ENCODE results near the gene RPTOR.
A peak's percentile ranks its signal among the peaks of the same experiment; 100 is the strongest.

Gene RPTOR

DNA sequence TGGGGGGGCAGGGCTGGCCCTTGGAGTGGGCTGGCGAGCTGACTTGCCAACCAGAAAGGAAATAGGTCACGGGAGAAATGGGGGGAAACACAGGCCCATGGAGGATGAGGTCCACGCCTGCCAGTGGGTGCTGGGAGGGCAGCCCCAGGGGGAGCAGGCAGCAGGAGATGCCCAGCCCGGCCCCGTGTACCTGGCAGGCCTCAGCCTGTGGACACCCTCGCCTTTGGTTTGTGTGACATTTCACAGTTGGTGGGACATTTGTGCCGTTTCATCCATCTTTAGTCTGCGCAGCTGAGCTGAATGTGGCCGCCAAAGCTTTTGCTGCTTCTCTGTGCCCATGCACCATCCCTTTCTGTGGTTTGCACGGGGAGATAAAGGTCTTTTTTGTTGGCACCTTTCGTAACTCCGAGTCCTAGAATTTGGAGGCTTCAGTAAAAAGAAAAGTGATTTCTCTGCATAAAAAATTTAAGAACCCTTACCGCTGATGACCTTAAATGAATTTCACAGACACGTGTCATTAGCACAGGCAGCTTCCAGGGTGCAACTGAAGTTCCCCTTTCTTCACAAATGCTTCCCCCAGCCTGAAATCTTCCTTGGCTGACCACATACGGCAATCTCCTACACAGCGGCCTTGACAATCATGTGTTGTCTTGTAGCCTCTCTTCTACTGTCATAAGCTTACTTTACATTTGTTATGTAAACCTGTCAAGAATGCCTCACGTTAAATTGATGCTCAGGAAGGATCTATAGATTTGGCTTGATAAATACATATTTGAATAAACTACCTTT is 193.6 kb downstream of the RPTOR start:
- Histone ChIP-seq H3K79me2 (ENCODE audit: low read length) (0 out of 2 replicates have a peak, but pooled peaks cover 4% of the 10 kb centered on the region), H3K4me1 (ENCODE audit: low read length) (peaks cover 24% of the 10 kb centered on the region), H3K9me3 (ENCODE audit: insufficient read depth, low read length) (no peaks in the 10 kb centered on the region), H3K27ac (ENCODE audit: low read length) (peak overlapping the region; percentile 53), H3K4me3 (ENCODE audit: low read length) (0 out of 2 replicates have a peak overlapping the region, but pooled peaks have one; percentile 48), H3K27me3 (ENCODE audit: low read depth, low read length) (no peaks in the 10 kb centered on the region), H3K9ac (ENCODE audit: low read length) (no peak overlapping the region), H3K36me3 (replicated peaks; ENCODE audit: low read depth, low read length) (peaks cover 4% of the 10 kb centered on the region), H2AFZ (ENCODE audit: low read depth, low read length) (no peak overlapping the region), H3K4me2 (ENCODE audit: low read length) (peak overlapping the region; percentile 87), H4K20me1 (ENCODE audit: insufficient read depth, low read length) (0 out of 2 replicates have a peak, but pooled peaks cover 5% of the 10 kb centered on the region)
- TF ChIP-seq, protein P1, sequence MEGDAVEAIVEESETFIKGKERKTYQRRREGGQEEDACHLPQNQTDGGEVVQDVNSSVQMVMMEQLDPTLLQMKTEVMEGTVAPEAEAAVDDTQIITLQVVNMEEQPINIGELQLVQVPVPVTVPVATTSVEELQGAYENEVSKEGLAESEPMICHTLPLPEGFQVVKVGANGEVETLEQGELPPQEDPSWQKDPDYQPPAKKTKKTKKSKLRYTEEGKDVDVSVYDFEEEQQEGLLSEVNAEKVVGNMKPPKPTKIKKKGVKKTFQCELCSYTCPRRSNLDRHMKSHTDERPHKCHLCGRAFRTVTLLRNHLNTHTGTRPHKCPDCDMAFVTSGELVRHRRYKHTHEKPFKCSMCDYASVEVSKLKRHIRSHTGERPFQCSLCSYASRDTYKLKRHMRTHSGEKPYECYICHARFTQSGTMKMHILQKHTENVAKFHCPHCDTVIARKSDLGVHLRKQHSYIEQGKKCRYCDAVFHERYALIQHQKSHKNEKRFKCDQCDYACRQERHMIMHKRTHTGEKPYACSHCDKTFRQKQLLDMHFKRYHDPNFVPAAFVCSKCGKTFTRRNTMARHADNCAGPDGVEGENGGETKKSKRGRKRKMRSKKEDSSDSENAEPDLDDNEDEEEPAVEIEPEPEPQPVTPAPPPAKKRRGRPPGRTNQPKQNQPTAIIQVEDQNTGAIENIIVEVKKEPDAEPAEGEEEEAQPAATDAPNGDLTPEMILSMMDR (IDR thresholded peaks at IDR 0.05; ENCODE audit: low read depth, low read length): no peak
- TF ChIP-seq EZH2phosphoT487 (IDR thresholded peaks at IDR 0.05; ENCODE audit: low read depth): no peak

GRCh38 chr17:80738987-80739730 is 194.5 kb downstream of the RPTOR start:
- H2AFZ ChIP-seq (ENCODE audit: low read depth, low read length): no peak overlapping the region
- peaks cover 4% of the 10 kb centered on the region for H3K36me3 ChIP-seq (replicated peaks; ENCODE audit: low read depth, low read length)
- 0 out of 2 replicates have a peak, but pooled peaks cover 5% of the 10 kb centered on the region for H4K20me1 ChIP-seq (ENCODE audit: insufficient read depth, low read length)
- H3K4me2 ChIP-seq (ENCODE audit: low read length): no peak overlapping the region
- 0 out of 2 replicates have a peak, but pooled peaks cover 4% of the 10 kb centered on the region for H3K79me2 ChIP-seq (ENCODE audit: low read length)
- no peak overlapping the region for H3K9ac ChIP-seq (ENCODE audit: low read length)
- TF ChIP-seq, protein P1 (IDR thresholded peaks at IDR 0.05; ENCODE audit: low read depth, low read length): no peak
- TF ChIP-seq EZH2phosphoT487 (IDR thresholded peaks at IDR 0.05; ENCODE audit: low read depth): no peak
- no peak overlapping the region for H3K4me3 ChIP-seq (ENCODE audit: low read length)
- peaks cover 24% of the 10 kb centered on the region for H3K4me1 ChIP-seq (ENCODE audit: low read length)
- H3K27me3 ChIP-seq (ENCODE audit: low read depth, low read length): no peaks in the 10 kb centered on the region
- H3K9me3 ChIP-seq (ENCODE audit: insufficient read depth, low read length): no peaks in the 10 kb centered on the region
- no peak overlapping the region for H3K27ac ChIP-seq (ENCODE audit: low read length)

GRCh38 chr17:80740141-80740540 is 195.5 kb downstream of the RPTOR start:
- Histone ChIP-seq H3K27ac (ENCODE audit: low read length) (no peak overlapping the region), H3K4me1 (ENCODE audit: low read length) (peaks cover 24% of the 10 kb centered on the region), H4K20me1 (ENCODE audit: insufficient read depth, low read length) (0 out of 2 replicates have a peak, but pooled peaks cover 5% of the 10 kb centered on the region), H3K79me2 (ENCODE audit: low read length) (0 out of 2 replicates have a peak, but pooled peaks cover 4% of the 10 kb centered on the region), H2AFZ (ENCODE audit: low read depth, low read length) (no peak overlapping the region), H3K9ac (ENCODE audit: low read length) (no peak overlapping the region), H3K9me3 (ENCODE audit: insufficient read depth, low read length) (no peaks in the 10 kb centered on the region), H3K27me3 (ENCODE audit: low read depth, low read length) (no peaks in the 10 kb centered on the region), H3K36me3 (replicated peaks; ENCODE audit: low read depth, low read length) (peaks cover 4% of the 10 kb centered on the region), H3K4me2 (ENCODE audit: low read length) (no peak overlapping the region), H3K4me3 (ENCODE audit: low read length) (no peak overlapping the region)
- TF ChIP-seq, protein P1 (IDR thresholded peaks at IDR 0.05; ENCODE audit: low read depth, low read length): no peak
- TF ChIP-seq EZH2phosphoT487 (IDR thresholded peaks at IDR 0.05; ENCODE audit: low read depth): no peak

- no peaks in the 10 kb centered on the region for H4K20me1 ChIP-seq (ENCODE audit: insufficient read depth, low read length)
- no peaks in the 10 kb centered on the region for H3K27me3 ChIP-seq (ENCODE audit: low read depth, low read length)
- H3K9ac ChIP-seq (ENCODE audit: low read length): no peak overlapping the region
- H2AFZ ChIP-seq (ENCODE audit: low read depth, low read length): no peak overlapping the region
- no peak overlapping the region for H3K4me3 ChIP-seq (ENCODE audit: low read length)
- no peaks in the 10 kb centered on the region for H3K79me2 ChIP-seq (ENCODE audit: low read length)
- H3K4me1 ChIP-seq (ENCODE audit: low read length): peaks cover 15% of the 10 kb centered on the region
- no peak overlapping the region for H3K27ac ChIP-seq (ENCODE audit: low read length)
- no peaks in the 10 kb centered on the region for H3K9me3 ChIP-seq (ENCODE audit: insufficient read depth, low read length)
- H3K4me2 ChIP-seq (ENCODE audit: low read length): no peak overlapping the region
- TF ChIP-seq, protein P1 (IDR thresholded peaks at IDR 0.05; ENCODE audit: low read depth, low read length): no peak
- TF ChIP-seq EZH2phosphoT487 (IDR thresholded peaks at IDR 0.05; ENCODE audit: low read depth): no peak
- H3K36me3 ChIP-seq (replicated peaks; ENCODE audit: low read depth, low read length): peaks cover 4% of the 10 kb centered on the region
Measured at GRCh38 chr17:80742091-80742490, 197.5 kb downstream of the RPTOR start.
